GM21447 (cell line): ENCODE measurements around the gene COQ9.
A peak's percentile ranks its signal among the peaks of the same experiment; 100 is the strongest.

ENCODE experiments used
- ATAC-seq: cut with Tn5 transposase; IDR thresholded peaks from one replicate; pipeline ENCODE4 v1.9.1; 2021; ENCODE audit not compliant: unreplicated experiment

Gene COQ9

DNA sequence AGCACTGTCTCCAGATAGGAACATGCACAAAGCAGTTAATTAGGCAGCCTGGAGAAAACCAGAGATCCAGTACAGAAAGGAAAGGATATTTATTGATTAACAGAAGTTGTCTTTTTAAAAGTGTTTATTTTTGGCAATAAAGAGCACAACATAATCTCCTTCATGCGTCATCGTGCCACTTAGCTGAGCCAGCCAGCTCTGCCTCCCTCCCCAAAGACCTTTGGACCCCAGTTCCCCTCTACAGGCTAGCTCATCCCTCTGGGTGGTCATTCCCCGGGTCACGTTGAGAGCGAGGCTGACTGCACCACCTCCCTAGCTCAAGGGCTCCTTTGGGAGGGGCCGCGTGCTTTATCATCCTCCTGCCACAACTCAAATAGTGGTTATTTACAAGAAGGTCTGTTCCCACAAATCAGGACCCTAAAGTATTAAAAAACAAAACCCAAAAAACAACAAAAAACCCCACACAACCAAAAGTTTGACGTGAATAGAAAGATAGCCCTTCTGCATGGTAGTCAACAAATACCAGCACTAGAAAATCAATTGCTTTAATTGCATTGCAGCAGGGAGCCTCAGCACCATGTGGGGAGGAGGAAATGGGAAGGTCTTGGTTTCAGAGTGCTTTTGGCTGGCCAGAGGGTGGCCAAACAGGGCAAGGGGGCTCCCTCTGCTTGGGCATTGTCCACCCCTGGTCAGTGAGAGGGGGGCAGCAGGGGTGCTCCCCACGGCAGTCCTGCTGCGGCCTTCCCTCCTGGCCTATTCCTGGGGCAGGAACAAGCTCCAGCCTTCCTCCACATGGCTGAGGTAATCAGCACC lies 24.8 kb downstream of the COQ9 start:
- ATAC-seq: no peak

DNA sequence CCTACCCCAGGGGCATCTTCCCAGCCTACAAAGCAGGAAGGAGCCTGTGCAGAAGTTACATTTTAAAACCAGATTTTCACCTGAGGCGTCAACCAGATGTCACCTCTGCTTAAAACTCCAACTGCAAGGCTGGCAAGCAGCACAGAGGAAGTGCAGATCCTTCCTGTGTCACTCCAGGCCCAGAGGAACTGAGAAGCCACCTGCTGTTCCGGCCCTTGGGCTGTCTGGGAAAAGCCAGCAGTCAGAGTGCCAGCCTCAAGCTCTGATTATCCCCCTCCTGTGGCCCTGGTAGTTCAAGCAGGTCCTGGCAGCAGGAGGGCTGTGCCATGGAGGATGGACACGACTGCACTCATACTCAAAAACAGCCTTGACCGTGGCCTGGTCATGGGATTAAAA lies 25.4 kb downstream of the COQ9 start:
- ATAC-seq: no peak

DNA sequence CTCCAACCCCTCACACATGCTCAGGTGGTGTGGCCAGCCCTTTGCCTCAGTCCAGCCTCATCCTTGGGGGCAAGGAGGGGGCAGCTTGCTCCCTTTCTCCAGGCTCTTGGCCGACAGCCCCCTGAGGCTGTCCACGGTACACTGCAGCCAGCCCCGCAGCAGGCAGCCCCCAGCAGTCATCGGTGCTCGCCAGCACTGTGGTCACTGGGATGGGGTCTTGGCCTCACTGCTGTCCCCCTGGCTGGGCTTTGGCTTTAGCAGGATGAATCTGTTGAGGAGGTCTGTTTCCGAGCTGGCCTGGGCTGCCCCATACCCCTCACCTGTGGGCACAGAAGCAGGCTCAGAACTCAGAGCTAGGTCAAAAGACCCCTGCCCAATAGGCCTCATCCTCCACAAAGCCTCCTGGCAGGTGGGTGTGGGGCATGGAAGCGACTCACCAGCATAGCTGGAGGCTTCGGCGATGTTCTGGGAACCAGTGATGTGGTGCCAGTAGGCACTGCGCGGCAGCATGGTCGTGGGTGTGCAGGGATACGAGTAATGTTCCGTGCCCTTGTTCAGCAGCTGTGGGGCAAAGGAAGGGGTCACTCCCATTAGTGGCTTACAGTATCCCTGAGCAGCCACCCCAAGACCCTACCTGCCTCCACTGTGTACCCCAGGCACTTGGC lies 26.0 kb downstream of the COQ9 start:
- ATAC-seq: no peak

DNA sequence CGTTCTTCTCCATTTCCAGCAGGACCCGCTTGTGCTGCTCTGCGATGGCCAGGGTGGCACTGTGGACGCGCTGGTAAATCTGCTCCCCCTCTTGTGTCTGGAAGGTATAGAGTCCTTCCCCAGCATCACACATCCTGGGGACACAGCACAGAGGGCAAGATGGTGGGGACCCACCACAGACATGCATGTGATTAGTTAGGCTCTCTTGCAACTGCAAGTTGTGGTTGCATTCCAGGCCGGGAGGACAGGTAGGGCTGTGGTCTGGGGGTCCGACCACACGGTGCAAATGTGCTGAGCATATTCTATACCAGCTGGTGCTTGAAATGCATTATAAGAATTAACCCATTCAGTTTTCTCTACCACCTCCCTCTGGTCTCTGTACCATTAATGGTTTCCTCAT lies 26.6 kb downstream of the COQ9 start:
- ATAC-seq: no peak

DNA sequence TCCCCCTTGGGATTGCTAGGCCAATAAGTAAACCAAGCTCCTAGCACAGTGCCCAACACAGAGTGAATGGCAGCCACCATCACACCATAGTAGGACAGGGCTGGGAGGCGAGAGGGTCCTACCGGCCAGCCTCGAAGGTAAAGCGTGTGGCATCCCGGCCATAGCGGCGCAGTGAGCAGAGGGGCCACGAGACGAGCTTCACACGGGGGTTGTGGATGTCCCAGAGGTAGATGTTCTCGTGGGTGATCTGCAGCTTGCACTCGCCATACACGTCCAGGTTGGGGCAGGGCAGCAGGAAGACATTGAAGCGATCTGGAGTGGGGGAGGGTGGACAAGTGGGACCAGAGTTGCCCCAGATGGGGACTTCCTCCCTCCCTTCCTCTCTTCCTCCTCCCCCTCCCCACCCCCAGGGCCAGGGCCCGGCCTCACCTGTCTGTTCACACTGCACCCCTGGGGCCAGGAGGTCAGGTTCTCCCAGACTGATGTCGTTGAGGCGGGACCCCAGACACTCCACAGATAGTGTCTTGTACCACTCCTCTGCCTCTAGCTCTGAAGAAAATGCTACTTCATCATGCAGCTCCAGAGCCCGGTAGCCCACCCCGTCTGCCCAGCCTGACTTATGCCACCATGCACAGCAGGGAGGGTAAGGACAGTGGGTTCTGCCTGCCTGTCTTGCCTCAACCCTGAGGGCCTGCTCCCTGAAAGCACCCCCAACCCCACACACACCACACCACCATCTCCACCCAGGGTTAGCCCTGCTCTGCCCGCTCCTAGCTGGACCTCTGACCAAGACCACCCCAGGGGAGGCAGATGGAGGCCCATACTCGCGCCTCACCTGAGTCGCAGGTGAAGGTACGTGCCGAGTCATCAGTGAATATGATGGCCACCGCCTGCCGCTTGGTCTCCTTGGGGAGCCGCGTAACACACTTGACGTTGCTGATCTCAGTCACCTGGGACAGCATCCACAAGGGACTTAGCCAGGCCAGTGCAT lies 27.7 kb downstream of the COQ9 start:
- no peak for ATAC-seq

DNA sequence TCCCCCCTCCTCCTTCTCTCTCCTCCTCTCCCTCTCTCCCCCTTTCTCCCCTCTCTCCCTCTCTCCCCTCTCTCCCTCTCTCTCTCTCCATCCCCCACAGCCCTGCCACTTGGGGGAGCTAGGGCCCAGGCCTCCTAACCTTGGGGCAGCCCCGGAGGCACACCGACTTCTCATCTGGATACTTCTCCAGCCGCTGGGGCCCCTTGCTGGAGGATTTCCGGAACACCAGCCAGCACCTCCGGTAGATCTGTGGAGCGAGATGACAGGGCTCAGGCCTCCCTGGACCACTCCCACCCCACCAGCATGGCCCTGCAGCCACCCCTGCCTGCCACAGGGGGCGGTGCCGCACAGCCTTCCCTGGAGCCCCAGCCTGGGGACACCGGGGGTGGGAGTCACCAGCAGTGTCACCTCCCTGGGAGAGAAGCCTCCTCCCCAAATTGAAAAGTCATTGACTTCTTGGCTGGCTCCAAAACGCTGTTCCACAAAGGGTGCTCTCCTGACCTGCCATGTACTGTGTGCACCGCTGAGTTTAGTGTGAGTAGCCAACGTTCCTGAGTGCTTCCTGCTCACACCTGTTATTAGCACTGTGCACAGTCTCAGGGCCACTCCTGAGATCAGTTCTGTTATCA lies 28.5 kb downstream of the COQ9 start:
- peak; percentile 86 for ATAC-seq

DNA sequence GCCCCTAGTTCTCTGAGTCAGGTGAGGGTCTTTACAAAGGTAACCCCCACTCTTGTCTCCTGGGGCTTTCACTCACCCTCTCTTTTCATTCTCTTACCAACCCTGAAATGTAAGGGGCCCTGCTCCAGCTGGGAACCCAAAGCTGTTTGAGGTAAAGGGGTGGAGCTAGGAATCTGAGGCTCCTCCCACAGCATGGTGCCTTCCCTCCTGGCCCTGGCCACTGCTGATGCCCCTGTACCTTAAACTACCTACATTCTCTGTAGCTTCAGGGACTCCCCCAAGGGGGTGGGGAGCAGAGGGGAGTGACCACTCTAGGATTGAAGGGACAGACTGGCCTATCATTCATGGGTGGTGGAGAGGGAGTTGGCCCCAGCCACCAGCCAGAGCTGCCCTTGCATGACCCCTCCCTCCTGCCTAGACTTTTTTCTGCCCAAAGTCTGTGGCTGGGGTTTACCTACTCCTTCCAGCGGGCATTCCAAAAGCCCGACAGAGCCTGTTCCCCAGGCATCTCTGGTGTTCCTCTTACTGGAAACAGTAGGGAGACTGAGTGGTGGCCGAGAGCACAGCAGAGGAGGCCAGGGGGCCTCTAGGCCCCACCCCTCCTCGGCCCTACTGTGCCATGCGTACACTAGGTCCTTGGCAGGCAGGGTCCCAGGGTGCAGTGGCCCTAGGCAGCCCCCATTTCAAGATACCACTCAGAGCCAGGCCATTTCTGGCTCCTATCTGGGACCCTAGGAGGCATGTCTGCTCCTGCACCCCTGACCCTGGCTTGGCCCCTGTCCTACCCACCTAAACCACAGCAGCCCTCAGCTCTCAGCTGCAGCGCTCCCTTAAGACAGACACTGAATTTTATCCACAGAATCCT lies 29.5 kb downstream of the COQ9 start:
- no peak for ATAC-seq

DNA sequence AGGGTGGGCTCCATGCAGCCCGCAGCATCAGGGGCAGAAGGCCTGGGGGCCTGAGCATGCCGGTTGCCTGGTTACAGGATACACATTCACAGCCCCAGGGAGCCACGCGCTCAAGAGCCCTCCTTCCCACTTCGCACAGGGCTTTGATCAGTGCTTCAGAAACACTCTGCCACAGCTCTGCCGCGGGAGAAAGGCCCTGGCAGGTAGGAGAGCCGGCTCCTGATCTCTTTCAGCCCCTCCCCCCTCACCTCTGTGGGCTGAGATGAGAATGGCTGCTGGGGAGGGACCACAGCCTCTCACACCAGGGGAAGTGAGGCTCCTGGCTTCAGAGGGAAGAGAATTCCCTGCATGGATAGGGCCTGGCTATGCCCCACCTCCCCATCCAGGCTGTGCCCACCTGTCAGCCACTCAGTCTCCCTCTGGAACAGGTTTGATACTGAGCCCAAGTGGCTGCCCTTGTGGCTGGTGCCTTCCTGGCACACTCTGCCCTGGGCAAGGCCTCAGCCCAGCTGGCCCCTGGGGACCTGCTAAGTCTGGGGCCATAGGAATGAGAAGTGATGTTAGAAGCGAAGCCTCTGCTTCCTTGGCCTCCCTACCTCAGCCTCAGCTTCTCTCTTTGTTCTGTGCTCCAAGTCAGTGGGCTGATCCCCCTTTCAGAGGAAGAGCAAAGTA lies 30.4 kb downstream of the COQ9 start:
- no peak for ATAC-seq

DNA sequence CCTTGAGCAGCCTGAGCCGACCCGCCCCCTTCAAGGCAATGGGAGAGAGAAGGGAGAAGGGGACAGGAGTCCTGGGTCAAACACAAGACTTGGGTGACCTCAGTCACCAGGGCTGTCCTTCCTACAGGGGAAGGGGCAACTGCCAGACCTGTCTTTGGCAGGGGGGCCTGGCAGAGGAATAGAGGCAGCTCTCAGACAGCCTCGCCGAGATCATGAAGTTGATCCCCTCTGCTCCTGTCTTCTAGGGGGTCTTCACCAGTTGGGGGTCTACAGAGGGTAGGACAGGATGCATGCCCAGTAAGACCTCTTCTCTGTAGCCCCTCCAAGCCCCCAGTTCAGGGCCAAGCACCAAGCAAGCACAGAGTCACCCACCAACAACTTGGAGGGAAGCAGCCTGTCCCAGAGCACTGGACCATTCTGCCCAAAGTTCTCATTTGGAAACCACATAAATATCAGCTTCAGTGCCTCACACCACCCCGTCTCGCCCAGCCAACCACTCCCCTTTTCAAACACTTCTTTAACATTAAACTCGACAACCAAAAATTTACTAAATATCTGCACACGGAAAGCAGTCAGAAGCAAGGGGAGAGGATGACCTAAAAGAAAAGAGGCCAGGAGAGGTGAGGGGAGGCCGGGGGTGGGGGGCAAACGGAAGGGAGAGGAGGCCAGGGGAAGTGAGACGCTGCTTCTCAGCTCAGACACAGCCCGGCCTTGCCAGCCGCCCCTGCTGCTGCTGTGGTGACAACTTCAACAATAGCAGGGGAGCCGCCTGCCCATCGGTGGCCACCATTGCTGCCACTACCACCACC lies 31.3 kb downstream of the COQ9 start:
- ATAC-seq: no peak

DNA sequence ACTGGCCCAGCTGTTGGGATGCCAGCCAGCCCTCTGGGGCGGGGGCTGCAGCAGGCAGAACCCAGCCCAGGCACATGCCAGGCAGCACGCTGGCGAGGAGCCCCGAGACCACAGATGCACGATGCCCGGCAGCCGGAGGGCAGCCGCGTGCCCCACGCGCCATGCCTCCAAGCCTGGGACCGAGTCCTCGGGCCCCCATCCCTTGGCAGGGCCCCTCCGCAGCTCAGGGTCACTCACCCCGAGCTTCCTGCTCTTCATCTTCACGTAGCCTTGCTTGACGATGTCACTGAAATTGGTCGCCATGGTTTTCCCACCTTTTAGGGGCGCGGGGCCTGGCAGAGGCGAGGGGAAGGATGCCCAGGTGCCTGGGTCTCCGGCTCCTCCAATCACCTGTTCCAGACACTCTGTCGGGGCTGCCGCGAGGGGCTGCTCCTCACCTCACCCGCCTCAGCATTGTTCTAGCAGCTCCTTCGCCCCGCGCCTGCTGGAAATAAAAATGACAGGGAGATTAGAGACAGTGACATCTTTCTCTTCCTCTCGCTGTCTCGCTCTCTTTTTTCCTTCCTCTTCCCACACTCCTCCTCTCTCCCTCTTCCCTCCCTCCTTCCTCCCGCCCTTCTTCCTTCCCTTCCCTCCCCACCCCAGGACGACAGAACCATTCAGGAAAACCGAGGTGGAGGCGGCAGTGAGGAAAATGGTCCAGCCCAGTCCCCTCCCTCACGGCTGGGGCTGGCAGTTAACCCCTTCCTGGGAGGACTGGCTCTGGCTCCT lies 32.1 kb downstream of the COQ9 start:
- ATAC-seq: no peak

DNA sequence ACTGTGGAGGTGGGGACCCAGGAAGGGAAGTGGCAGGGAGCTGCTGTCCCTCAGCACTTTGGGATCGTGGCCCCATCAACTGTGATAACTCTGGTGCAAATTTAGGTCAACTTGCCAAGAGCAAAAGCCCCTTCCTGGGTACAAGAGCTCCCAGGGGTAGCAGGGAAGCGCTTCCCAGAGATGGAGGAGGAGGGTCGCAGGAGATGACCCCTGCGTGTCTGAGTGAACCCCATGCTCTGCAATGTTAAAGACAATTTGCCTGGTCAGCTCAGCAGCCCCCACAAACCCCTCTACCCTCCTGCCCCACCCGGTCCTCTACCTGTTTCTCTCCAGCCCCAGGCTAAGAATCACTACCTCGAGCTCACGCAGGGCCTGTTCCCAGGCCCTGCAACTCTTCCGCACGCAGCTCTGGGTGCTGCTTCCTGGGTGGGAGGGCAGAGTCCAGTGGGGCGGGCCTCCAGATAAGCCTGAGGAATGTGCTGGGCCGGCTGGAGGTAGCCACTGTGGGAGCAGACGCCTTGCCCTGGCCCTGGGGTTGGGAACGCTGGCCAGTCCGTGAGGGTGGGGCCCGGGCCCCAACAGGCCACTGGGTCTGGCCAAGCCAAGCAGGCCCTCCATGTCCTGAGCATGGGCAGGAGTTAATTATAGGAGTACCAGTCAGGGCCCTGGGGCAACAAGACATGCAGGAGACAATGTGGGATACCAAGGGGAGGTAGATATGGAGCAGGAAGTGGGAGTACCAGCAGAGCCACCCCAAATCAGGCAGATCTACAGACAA lies 32.9 kb downstream of the COQ9 start:
- ATAC-seq: no peak

DNA sequence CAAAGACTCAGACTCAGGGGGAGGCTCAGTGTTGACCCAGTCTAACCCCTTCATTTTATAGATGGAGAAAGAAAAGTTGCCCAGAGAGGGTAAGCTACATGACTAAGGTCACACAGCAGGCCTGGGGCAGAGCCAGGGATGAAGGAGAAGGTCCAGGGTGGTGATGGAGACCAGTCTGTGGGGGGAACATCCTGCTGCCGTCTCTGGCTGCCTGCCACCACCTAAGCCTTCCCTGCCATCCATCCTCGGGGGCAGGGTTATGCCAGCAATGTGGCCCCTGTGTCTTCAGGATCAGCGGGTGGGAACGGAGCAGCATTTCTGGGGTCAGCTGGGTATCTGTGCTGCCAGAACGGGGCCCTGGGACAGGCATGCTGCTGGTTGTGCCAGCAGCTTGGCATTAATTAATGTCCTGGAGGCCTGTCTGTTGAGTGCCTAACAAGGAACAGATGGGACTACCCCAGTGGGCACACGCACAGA lies 33.5 kb downstream of the COQ9 start:
- no peak for ATAC-seq

DNA sequence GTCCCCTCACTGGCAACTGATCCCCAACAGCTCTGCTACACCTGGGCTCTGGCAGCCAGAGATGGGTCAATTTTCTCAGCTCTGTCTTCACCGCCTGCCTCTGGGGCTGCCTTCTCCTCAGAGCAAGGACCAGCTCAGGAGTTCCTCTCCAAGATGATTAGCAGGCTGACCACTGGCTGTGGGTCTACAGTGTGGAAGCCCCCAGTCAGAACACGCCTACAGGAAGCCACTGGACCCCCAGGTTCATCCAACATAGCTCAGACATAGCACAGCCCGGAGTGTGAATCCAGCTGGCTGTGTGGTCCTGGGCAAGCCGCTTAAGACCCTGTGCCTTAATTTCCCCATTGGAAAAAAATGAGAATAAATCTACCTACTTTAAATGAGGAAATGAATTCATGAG lies 34.1 kb downstream of the COQ9 start:
- ATAC-seq: no peak

DNA sequence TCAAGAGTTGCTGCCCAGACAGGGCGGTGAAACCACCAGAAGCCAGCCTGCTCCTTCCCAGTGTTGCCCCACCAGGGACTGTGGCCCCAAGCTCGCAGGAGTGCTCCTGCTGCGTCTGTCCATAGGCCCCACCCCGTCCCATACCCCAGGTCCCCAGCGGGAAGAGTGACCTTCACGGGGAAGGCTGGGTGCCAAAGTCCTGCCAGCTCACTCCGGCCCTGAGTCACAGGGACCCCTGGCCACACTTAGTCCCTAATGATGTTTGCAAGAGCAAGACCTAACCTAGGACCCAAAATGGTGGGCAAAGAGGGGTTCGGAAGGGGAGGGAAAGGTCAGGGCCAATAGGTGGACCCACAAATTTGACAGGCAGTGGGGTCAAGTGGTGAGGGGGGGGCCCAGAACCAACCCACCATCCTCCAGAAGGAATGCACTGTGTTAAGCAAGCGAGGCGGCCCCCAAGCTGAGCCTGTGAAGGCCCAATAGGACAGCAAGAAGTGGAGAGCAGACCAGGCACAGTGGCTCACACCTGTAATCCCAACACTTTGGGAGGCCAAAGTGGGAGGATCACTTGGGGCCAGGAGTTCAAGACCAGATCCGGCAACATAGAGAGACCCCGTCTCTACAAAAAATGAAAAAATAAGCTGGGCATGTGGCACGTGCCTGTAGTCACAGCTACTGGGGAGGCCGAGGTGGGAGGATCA lies 35.7 kb downstream of the COQ9 start:
- ATAC-seq: no peak

DNA sequence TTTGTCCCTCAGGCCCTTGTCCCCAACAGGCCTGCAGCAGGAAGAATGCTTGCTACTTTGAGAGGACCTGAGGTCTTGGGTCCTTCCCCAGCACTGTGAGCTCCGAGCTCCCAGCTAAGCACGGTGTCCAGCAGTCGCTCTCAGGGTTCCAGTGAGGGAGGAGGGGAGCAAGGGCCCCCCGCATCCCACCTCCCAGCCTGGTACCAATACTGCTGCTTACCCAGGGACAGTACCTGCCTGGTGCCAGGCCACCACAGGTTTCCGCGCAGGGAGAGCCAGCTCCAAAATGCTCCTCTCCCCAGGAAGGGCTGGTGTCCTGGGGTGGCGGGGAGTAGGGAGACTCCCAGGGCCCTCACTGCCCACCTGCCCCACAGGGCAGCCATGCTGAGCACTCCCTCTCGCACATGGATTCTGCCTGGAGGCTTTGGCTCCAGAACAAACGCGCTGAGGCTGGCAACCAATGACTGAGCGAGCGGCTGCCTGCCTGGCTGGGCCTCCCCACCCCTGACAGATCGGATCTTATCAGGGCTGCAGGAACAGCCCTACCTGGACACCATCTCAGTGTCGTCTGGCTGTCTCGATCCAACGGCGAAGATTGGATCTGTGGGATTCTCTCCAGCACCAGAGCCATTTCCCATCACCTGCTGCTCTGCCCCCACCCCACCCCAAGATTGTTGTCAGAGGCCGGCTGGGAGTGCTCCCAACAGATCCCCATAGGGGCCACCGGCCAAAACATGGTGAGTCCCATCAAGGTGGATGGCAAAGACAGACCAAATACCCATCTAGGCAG lies 36.6 kb downstream of the COQ9 start:
- no peak for ATAC-seq
